SK-N-SH (cell line): Measurements from ENCODE around the gene TBC1D8.

ENCODE experiments used
- CTCF ChIP-seq: fragments of 200-600 bp; sonication (generic); IDR thresholded peaks from 2 replicates; pipeline ENCODE4 v1.6.1; 2017; ENCODE audit warnings: antibody characterized with exemption, mild to moderate bottlenecking, moderate library complexity
- POLR2AphosphoS5 ChIP-seq: IDR thresholded peaks from 2 replicates; pipeline ENCODE4 v1.6.1; 2012; ENCODE audit warnings: low read depth, low read length
- RAD21 ChIP-seq: IDR thresholded peaks from 2 replicates; pipeline ENCODE4 v1.6.1; 2012; ENCODE audit warnings: mild to moderate bottlenecking, low read length
- RFX5 ChIP-seq: IDR thresholded peaks from 2 replicates; pipeline ENCODE4 v1.6.1; 2012; ENCODE audit warnings: mild to moderate bottlenecking, improper control_type of control experiment, low read length
- TAF1 ChIP-seq: IDR thresholded peaks from 2 replicates; pipeline ENCODE4 v1.6.1; 2012; ENCODE audit warnings: low read depth, mild to moderate bottlenecking, low read length, moderate library complexity, borderline replicate concordance
- TCF12 ChIP-seq: IDR thresholded peaks from 2 replicates; pipeline ENCODE4 v1.4.0; 2012

GRCh38 chr2:101011152-101011551, 140.0 kb downstream of the TBC1D8 start:
- TF ChIP-seq POLR2AphosphoS5 = no peak; the same call in 1 of the 2 replicates
- no peak for TF ChIP-seq TAF1
- TF ChIP-seq CTCF = no peak
- no peak for TF ChIP-seq RFX5
- TF ChIP-seq RAD21 = no peak
- TF ChIP-seq TCF12 = no peak
